ENCODE results near the gene EYS.

Gene EYS

GRCh38 chr6:63803371-63803770 lies 1903.7 kb downstream of the EYS start:
- no peak for TF ChIP-seq POLR2AphosphoS5 (IDR thresholded peaks at IDR 0.05; ENCODE audit: low read depth, low read length)
- TF ChIP-seq, protein P1, sequence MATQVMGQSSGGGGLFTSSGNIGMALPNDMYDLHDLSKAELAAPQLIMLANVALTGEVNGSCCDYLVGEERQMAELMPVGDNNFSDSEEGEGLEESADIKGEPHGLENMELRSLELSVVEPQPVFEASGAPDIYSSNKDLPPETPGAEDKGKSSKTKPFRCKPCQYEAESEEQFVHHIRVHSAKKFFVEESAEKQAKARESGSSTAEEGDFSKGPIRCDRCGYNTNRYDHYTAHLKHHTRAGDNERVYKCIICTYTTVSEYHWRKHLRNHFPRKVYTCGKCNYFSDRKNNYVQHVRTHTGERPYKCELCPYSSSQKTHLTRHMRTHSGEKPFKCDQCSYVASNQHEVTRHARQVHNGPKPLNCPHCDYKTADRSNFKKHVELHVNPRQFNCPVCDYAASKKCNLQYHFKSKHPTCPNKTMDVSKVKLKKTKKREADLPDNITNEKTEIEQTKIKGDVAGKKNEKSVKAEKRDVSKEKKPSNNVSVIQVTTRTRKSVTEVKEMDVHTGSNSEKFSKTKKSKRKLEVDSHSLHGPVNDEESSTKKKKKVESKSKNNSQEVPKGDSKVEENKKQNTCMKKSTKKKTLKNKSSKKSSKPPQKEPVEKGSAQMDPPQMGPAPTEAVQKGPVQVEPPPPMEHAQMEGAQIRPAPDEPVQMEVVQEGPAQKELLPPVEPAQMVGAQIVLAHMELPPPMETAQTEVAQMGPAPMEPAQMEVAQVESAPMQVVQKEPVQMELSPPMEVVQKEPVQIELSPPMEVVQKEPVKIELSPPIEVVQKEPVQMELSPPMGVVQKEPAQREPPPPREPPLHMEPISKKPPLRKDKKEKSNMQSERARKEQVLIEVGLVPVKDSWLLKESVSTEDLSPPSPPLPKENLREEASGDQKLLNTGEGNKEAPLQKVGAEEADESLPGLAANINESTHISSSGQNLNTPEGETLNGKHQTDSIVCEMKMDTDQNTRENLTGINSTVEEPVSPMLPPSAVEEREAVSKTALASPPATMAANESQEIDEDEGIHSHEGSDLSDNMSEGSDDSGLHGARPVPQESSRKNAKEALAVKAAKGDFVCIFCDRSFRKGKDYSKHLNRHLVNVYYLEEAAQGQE (IDR thresholded peaks at IDR 0.05; ENCODE audit: insufficient read depth in 1 of 2, low read depth in 2 of 2, low read length in 2 of 2): no peak

GRCh38 chr6:63802606-63803206 lies 1904.3 kb downstream of the EYS start:
- TF ChIP-seq, protein P1 (IDR thresholded peaks at IDR 0.05; ENCODE audit: insufficient read depth in 1 of 2, low read depth in 2 of 2, low read length in 2 of 2): no peak
- TF ChIP-seq TAF1 (IDR thresholded peaks at IDR 0.05; ENCODE audit: borderline replicate concordance, insufficient read depth, low read length) (no peak), FOXP2 (optimal IDR thresholded peaks at IDR 0.05; ENCODE audit: borderline replicate concordance, extremely low read depth, extremely low read length, insufficient read depth) (no peak), SIN3A (IDR thresholded peaks at IDR 0.05; ENCODE audit: borderline replicate concordance, insufficient read depth, low read length) (no peak), POLR2AphosphoS5 (IDR thresholded peaks at IDR 0.05; ENCODE audit: low read depth, low read length) (no peak)

- TF ChIP-seq POLR2AphosphoS5 (IDR thresholded peaks at IDR 0.05; ENCODE audit: low read depth, low read length) (no peak), FOXP2 (optimal IDR thresholded peaks at IDR 0.05; ENCODE audit: borderline replicate concordance, extremely low read depth, extremely low read length, insufficient read depth) (no peak), SIN3A (IDR thresholded peaks at IDR 0.05; ENCODE audit: borderline replicate concordance, insufficient read depth, low read length) (no peak), TAF1 (IDR thresholded peaks at IDR 0.05; ENCODE audit: borderline replicate concordance, insufficient read depth, low read length) (no peak)
- TF ChIP-seq, protein P1 (IDR thresholded peaks at IDR 0.05; ENCODE audit: insufficient read depth in 1 of 2, low read depth in 2 of 2, low read length in 2 of 2): no peak
Observed at GRCh38 chr6:63799813-63800212, 1907.2 kb downstream of the EYS start.

DNA sequence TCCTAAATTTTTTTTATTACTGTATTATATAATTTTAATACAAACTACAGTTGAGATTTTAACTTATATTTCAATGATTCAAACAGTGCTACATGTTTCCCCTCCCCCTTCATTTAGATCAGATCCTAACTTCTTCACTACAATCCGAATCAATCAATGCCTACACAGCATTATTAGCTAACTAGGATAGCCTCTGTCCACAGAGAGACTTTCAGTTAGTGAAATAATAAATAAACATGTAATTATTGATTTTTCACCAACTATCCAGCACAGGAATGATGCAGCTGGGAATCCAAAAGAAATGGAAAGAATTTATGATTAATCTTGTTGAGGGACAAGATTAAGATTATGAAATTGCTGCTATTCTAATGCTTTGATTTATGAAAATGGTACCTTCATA lies 1907.7 kb downstream of the EYS start:
- no peak for TF ChIP-seq POLR2AphosphoS5 (IDR thresholded peaks at IDR 0.05; ENCODE audit: low read depth, low read length)
- TF ChIP-seq SIN3A (IDR thresholded peaks at IDR 0.05; ENCODE audit: borderline replicate concordance, insufficient read depth, low read length): no peak
- TF ChIP-seq TAF1 (IDR thresholded peaks at IDR 0.05; ENCODE audit: borderline replicate concordance, insufficient read depth, low read length): no peak
- TF ChIP-seq, protein P1 (IDR thresholded peaks at IDR 0.05; ENCODE audit: insufficient read depth in 1 of 2, low read depth in 2 of 2, low read length in 2 of 2): no peak
- no peak for TF ChIP-seq FOXP2 (optimal IDR thresholded peaks at IDR 0.05; ENCODE audit: borderline replicate concordance, extremely low read depth, extremely low read length, insufficient read depth)

GRCh38 chr6:63798378-63798777 lies 1908.6 kb downstream of the EYS start:
- TF ChIP-seq TAF1 (IDR thresholded peaks at IDR 0.05; ENCODE audit: borderline replicate concordance, insufficient read depth, low read length) (no peak), SIN3A (IDR thresholded peaks at IDR 0.05; ENCODE audit: borderline replicate concordance, insufficient read depth, low read length) (no peak), FOXP2 (optimal IDR thresholded peaks at IDR 0.05; ENCODE audit: borderline replicate concordance, extremely low read depth, extremely low read length, insufficient read depth) (no peak), POLR2AphosphoS5 (IDR thresholded peaks at IDR 0.05; ENCODE audit: low read depth, low read length) (no peak)
- TF ChIP-seq, protein P1 (IDR thresholded peaks at IDR 0.05; ENCODE audit: insufficient read depth in 1 of 2, low read depth in 2 of 2, low read length in 2 of 2): no peak
